NCI-H446 treated with DMSO at 0.1 percent for 48 hours (cell line): Measurements from ENCODE around the gene PRKG1.
"Not testable (repeated sequence)": the region's sequence is repeated elsewhere in the genome, so short reads cannot be mapped to it uniquely, and the experiment has no call there.

Experiments
- DNase-seq: peaks from one replicate; lab custom pipeline; 2025; lab: John Stamatoyannopoulos, UW

The PRKG1 gene

GRCh38 chr10:51656503-51656902, 582.2 kb downstream of the PRKG1 start:
- DNase-seq, result no peak

GRCh38 chr10:51658000-51658399, 583.7 kb downstream of the PRKG1 start:
- no peak for DNase-seq

GRCh38 chr10:51659344-51659743, 585.1 kb downstream of the PRKG1 start:
- DNase-seq, result no peak

- no peak for DNase-seq
These were observed 588.8 kb downstream of the PRKG1 start for GRCh38 chr10:51663086-51663485.

- no peak for DNase-seq
These were observed 592.2 kb downstream of the PRKG1 start for GRCh38 chr10:51666456-51666855.

- peak; percentile 38 for DNase-seq
These were observed 593.5 kb downstream of the PRKG1 start for GRCh38 chr10:51667678-51668335.

- no peak for DNase-seq
These were observed 594.0 kb downstream of the PRKG1 start for GRCh38 chr10:51668336-51668689.

GRCh38 chr10:51669041-51669440, 594.8 kb downstream of the PRKG1 start:
- no peak for DNase-seq

- no peak for DNase-seq
These were observed 597.8 kb downstream of the PRKG1 start for GRCh38 chr10:51672039-51672535.

- no peak for DNase-seq
These were observed 600.8 kb downstream of the PRKG1 start for GRCh38 chr10:51675088-51675487.

GRCh38 chr10:51679841-51680240, 605.6 kb downstream of the PRKG1 start:
- no peak for DNase-seq

- DNase-seq, result no peak
These were observed 608.9 kb downstream of the PRKG1 start for GRCh38 chr10:51683031-51683691.

- no peak for DNase-seq
These were observed 611.5 kb downstream of the PRKG1 start for GRCh38 chr10:51685768-51686167.

GRCh38 chr10:51687296-51687695, 613.0 kb downstream of the PRKG1 start:
- DNase-seq, result no peak

GRCh38 chr10:51688826-51689225, 614.5 kb downstream of the PRKG1 start:
- DNase-seq, result not testable (repeated sequence)

- no peak for DNase-seq
These were observed 615.2 kb downstream of the PRKG1 start for GRCh38 chr10:51689536-51689935.

- no peak for DNase-seq
These were observed 616.8 kb downstream of the PRKG1 start for GRCh38 chr10:51691135-51691534.

- DNase-seq, result no peak
These were observed 619.9 kb downstream of the PRKG1 start for GRCh38 chr10:51694086-51694768.

- no peak for DNase-seq
These were observed 622.0 kb downstream of the PRKG1 start for GRCh38 chr10:51696251-51696650.

- DNase-seq, result no peak
These were observed 624.3 kb downstream of the PRKG1 start for GRCh38 chr10:51698473-51699063.

- no peak for DNase-seq
These were observed 624.8 kb downstream of the PRKG1 start for GRCh38 chr10:51699145-51699474.

GRCh38 chr10:51699475-51700227, 625.4 kb downstream of the PRKG1 start, which contains the start of gene CSTF2T:
CSTF2T (minus strand) TSS chr10:51699595; CDS start chr10:51699549, 46 bp downstream.
- DNase-seq, result peak; percentile 87
